ENCODE results near the gene IER5L. TPM values are rescaled to one million over a fixed set of nuclear protein-coding genes. Genes with fewer than 3 reads are reported as not detected.
A peak's percentile ranks its signal among the peaks of the same experiment; 100 is the strongest.

The IER5L gene
- total and polyA plus RNA-seq, 10 donors: 3.9 to 14.0 (median 8.2) TPM

DNA sequence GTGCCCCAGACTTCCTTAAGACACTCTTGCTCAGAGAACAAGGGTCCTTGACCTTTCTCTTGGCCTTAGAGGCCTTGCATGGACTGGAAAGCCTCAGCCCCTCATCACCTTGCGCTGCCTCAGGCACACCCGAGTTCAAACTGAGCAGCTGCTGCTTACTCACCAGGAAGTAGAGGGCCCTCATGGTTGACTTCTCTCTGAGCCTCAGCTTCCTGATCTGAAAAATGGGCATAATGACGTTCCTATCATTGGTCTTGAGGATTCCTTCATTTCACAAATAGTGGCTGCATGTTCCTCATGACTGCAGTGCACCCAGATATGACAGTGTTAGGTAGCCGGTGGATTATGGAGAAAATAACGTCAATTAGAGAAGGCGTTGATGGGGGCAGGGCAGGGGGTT, 28.6 kb downstream of the IER5L start:
- Histone ChIP-seq H3K4me1 (peaks cover 6 to 59% (median 35%) of the 10 kb centered on the region in 6 donors), H3K4me3 (no peak overlapping the region), H3K9me3 (no peaks in the 10 kb centered on the region), H3K27me3 (replicated peaks in 1 of 7) (no peaks in the 10 kb centered on the region), H3K27ac (peak overlapping the region in 4 of 8 donors; percentile 97 to 100 (median 98)), H3K36me3 (peaks cover 0 to 97% (median 18%) of the 10 kb centered on the region in 6 donors)
- DNase-seq: no peak
- no peak for TF ChIP-seq POLR2AphosphoS5 (IDR thresholded peaks at IDR 0.05)
- no peak for TF ChIP-seq POLR2A (IDR thresholded peaks at IDR 0.05)
- TF ChIP-seq, protein P1, sequence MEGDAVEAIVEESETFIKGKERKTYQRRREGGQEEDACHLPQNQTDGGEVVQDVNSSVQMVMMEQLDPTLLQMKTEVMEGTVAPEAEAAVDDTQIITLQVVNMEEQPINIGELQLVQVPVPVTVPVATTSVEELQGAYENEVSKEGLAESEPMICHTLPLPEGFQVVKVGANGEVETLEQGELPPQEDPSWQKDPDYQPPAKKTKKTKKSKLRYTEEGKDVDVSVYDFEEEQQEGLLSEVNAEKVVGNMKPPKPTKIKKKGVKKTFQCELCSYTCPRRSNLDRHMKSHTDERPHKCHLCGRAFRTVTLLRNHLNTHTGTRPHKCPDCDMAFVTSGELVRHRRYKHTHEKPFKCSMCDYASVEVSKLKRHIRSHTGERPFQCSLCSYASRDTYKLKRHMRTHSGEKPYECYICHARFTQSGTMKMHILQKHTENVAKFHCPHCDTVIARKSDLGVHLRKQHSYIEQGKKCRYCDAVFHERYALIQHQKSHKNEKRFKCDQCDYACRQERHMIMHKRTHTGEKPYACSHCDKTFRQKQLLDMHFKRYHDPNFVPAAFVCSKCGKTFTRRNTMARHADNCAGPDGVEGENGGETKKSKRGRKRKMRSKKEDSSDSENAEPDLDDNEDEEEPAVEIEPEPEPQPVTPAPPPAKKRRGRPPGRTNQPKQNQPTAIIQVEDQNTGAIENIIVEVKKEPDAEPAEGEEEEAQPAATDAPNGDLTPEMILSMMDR (IDR thresholded peaks at IDR 0.05 in 8 of 11, conservative IDR thresholded peaks at IDR 0.05 in 3 of 11): no peak
- intact Hi-C loops (cut with DNase I; ENCODE audit: low total_unique reads): no loop called here
- WGBS, 5 donors: 70 to 83% (median 75%) methylated on average over 6 of the region's 6 CpGs

- Histone ChIP-seq H3K27me3 (replicated peaks in 1 of 7) (no peaks in the 10 kb centered on the region), H3K4me3 (no peak overlapping the region), H3K36me3 (peaks cover 0 to 100% (median 21%) of the 10 kb centered on the region in 6 donors), H3K4me1 (peaks cover 6 to 67% (median 39%) of the 10 kb centered on the region in 6 donors), H3K27ac (peak overlapping the region in 6 of 8 donors; percentile 38 to 100 (median 98)), H3K9me3 (no peaks in the 10 kb centered on the region)
- TF ChIP-seq POLR2A (IDR thresholded peaks at IDR 0.05) (no peak), POLR2AphosphoS5 (IDR thresholded peaks at IDR 0.05) (no peak)
- TF ChIP-seq, protein P1 (IDR thresholded peaks at IDR 0.05 in 8 of 11, conservative IDR thresholded peaks at IDR 0.05 in 3 of 11): no peak
- 75 to 86% (median 79%) methylated on average over 6 of the region's 6 CpGs for WGBS, 5 donors
- intact Hi-C loops (cut with DNase I; ENCODE audit: low total_unique reads): no loop called here
- DNase-seq: no peak
Observed at GRCh38 chr9:129148463-129149204, 29.4 kb downstream of the IER5L start.

- 56 to 86% (median 72%) methylated on average over 6 to 8 of the region's 8 CpGs for WGBS, 5 donors
- DNase-seq: no peak
- H3K36me3 ChIP-seq: peaks cover 0 to 95% (median 23%) of the 10 kb centered on the region in 6 donors
- TF ChIP-seq POLR2AphosphoS5 (IDR thresholded peaks at IDR 0.05): peak in 1 of 3 donors; percentile 6
- TF ChIP-seq, protein P1 (IDR thresholded peaks at IDR 0.05 in 8 of 11, conservative IDR thresholded peaks at IDR 0.05 in 3 of 11): no peak
- no peak for TF ChIP-seq POLR2A (IDR thresholded peaks at IDR 0.05)
- intact Hi-C loops (cut with DNase I; ENCODE audit: low total_unique reads): no loop called here
- peaks cover 27 to 88% (median 59%) of the 10 kb centered on the region in 6 donors for H3K4me1 ChIP-seq
- no peaks in the 10 kb centered on the region for H3K9me3 ChIP-seq
- H3K27me3 ChIP-seq (replicated peaks in 1 of 7): no peaks in the 10 kb centered on the region
- H3K27ac ChIP-seq: peak overlapping the region; percentile 14 to 100 (median 98)
- no peak overlapping the region for H3K4me3 ChIP-seq
Observed at GRCh38 chr9:129146441-129146941, 31.6 kb downstream of the IER5L start.

- H3K27me3 ChIP-seq (replicated peaks in 1 of 7): no peaks in the 10 kb centered on the region
- intact Hi-C loops (cut with DNase I; ENCODE audit: low total_unique reads): no loop called here
- DNase-seq: no peak
- peaks cover 0 to 89% (median 23%) of the 10 kb centered on the region in 6 donors for H3K36me3 ChIP-seq
- no peaks in the 10 kb centered on the region for H3K9me3 ChIP-seq
- 73 to 88% (median 85%) methylated on average over 4 to 7 of the region's 7 CpGs for WGBS, 5 donors
- peaks cover 34 to 95% (median 66%) of the 10 kb centered on the region in 6 donors for H3K4me1 ChIP-seq
- TF ChIP-seq POLR2A (IDR thresholded peaks at IDR 0.05) (no peak), POLR2AphosphoS5 (IDR thresholded peaks at IDR 0.05) (peak in 2 of 3 donors; percentile 28 to 54)
- no peak overlapping the region for H3K4me3 ChIP-seq
- peak overlapping the region; percentile 35 to 100 (median 98) for H3K27ac ChIP-seq
Observed at GRCh38 chr9:129145841-129146292, 32.2 kb downstream of the IER5L start.
